Activated naive CD4-positive, alpha-beta T cell treated with anti-CD3 and anti-CD28 coated beads, Interleukin-2, amount 50 U/mL, for 16 hours (primary cell): ENCODE data around the gene EEA1.

ENCODE experiments used
- DNase-seq: peaks from one replicate; pipeline ENCODE4 v3.0.0-alpha.2; 2020

The EEA1 gene

GRCh38 chr12:92877904-92878303 lies 51.2 kb downstream of the EEA1 start:
- no peak for DNase-seq

- DNase-seq = no peak
These were observed 52.6 kb downstream of the EEA1 start for GRCh38 chr12:92876496-92876895.

- DNase-seq = no peak
These were observed 58.0 kb downstream of the EEA1 start for GRCh38 chr12:92871116-92871515.

- no peak for DNase-seq
These were observed 62.7 kb downstream of the EEA1 start for GRCh38 chr12:92866418-92866817.

GRCh38 chr12:92863251-92863650 lies 65.8 kb downstream of the EEA1 start:
- no peak for DNase-seq

- DNase-seq = no peak
These were observed 67.7 kb downstream of the EEA1 start for GRCh38 chr12:92861381-92861780.

GRCh38 chr12:92860521-92860920 lies 68.6 kb downstream of the EEA1 start:
- no peak for DNase-seq

GRCh38 chr12:92859650-92860386 lies 69.3 kb downstream of the EEA1 start:
- no peak for DNase-seq

GRCh38 chr12:92857818-92858217 lies 71.3 kb downstream of the EEA1 start:
- DNase-seq = no peak

GRCh38 chr12:92854344-92854743 lies 74.8 kb downstream of the EEA1 start:
- DNase-seq = no peak

GRCh38 chr12:92848740-92849139 lies 80.4 kb downstream of the EEA1 start:
- no peak for DNase-seq

- no peak for DNase-seq
These were observed 81.7 kb downstream of the EEA1 start for GRCh38 chr12:92847368-92847767.

GRCh38 chr12:92845329-92845728 lies 83.8 kb downstream of the EEA1 start:
- DNase-seq = no peak

GRCh38 chr12:92844151-92844763 lies 84.8 kb downstream of the EEA1 start:
- no peak for DNase-seq

- no peak for DNase-seq
These were observed 99.3 kb downstream of the EEA1 start for GRCh38 chr12:92829686-92830282.

- DNase-seq = no peak
These were observed 100.5 kb downstream of the EEA1 start for GRCh38 chr12:92828565-92828964.

- DNase-seq = peak; percentile 45
These were observed 101.2 kb downstream of the EEA1 start for GRCh38 chr12:92827836-92828431.

GRCh38 chr12:92821142-92821541 lies 108.0 kb downstream of the EEA1 start:
- no peak for DNase-seq

- DNase-seq = no peak
These were observed 114.5 kb downstream of the EEA1 start for GRCh38 chr12:92814584-92814983.

GRCh38 chr12:92810370-92810769 lies 118.7 kb downstream of the EEA1 start:
- DNase-seq = no peak

GRCh38 chr12:92803903-92804302 lies 125.2 kb downstream of the EEA1 start:
- DNase-seq = no peak

GRCh38 chr12:92802906-92803305 lies 126.2 kb downstream of the EEA1 start:
- no peak for DNase-seq

GRCh38 chr12:92796650-92797049 lies 132.4 kb downstream of the EEA1 start:
- DNase-seq = no peak

- no peak for DNase-seq
These were observed 134.3 kb downstream of the EEA1 start for GRCh38 chr12:92794814-92795213.
